Measurements from ENCODE around the gene PDZK1IP1.
"Not testable (repeated sequence)": the region's sequence is repeated elsewhere in the genome, so short reads cannot be mapped to it uniquely, and the experiment has no call there.

GRCh38 chr1:47157957-47158356 is 31.9 kb downstream of the PDZK1IP1 start:
- not testable (repeated sequence) for TF ChIP-seq EZH2 (IDR thresholded peaks at IDR 0.05; ENCODE audit: insufficient read depth, poor library complexity, severe bottlenecking); EZH2phosphoT487 (IDR thresholded peaks at IDR 0.05; ENCODE audit: insufficient read depth, low read depth)

Measured in GM23248 (cell line).